Measurements from ENCODE around the gene SLC31A1. TPM values are rescaled to one million over a fixed set of nuclear protein-coding genes. Genes with fewer than 3 reads are reported as not detected.

Gene SLC31A1
- 2.3 and 8.2 TPM in 2 replicates for polyA plus RNA-seq

GRCh38 chr9:113221003-113221799 is at the start of gene SLC31A1, which contains the start of gene FKBP15:
TSS of gene SLC31A1 (plus strand) at chr9:113221544. CDS start at chr9:113256149, 34,605 bp downstream.
TSS of gene FKBP15 (minus strand) at chr9:113221277. CDS start at chr9:113221243, 34 bp downstream.

GRCh38 chr9:113275157-113276131 is 54.1 kb downstream of the SLC31A1 start, which contains the start of the genes CDC26 and PRPF4:
TSS of gene CDC26 (minus strand) at chr9:113275572. CDS start at chr9:113272507, 3,065 bp downstream.
TSS of gene PRPF4 (plus strand) at chr9:113275658. CDS start at chr9:113275744, 86 bp downstream.

GRCh38 chr9:113302792-113303418 is 81.6 kb downstream of the SLC31A1 start, which contains the start of gene RNF183:
TSS of gene RNF183 (minus strand) at chr9:113303376. CDS start at chr9:113298184, 5,192 bp downstream.

Other genes starting within 250 kb of the SLC31A1 start
- 51.5 and 60.5 TPM in 2 replicates for gene ZNF883, start 209.4 kb upstream of the SLC31A1 start, polyA plus RNA-seq
- gene ZFP37, start 164.8 kb upstream of the SLC31A1 start, polyA plus RNA-seq = 2.6 and 6.1 TPM in 2 replicates
- gene SLC31A2, start 70.5 kb upstream of the SLC31A1 start, polyA plus RNA-seq = 12.9 and 20.0 TPM in 2 replicates
- 23.9 and 28.0 TPM in 2 replicates for gene FKBP15, start 267 bp upstream of the SLC31A1 start, polyA plus RNA-seq
- gene CDC26, start 54.0 kb downstream of the SLC31A1 start, polyA plus RNA-seq = 92.2 and 96.9 TPM in 2 replicates
- gene PRPF4, start 54.1 kb downstream of the SLC31A1 start, polyA plus RNA-seq = 7.6 and 8.3 TPM in 2 replicates
- gene RNF183, start 81.8 kb downstream of the SLC31A1 start, polyA plus RNA-seq = not detected in 2 replicates
- gene WDR31, start 118.7 kb downstream of the SLC31A1 start, polyA plus RNA-seq = 0.24 and 2.8 TPM in 2 replicates
- gene BSPRY, start 128.0 kb downstream of the SLC31A1 start, polyA plus RNA-seq = 48.0 and 54.2 TPM in 2 replicates
- gene HDHD3, start 155.4 kb downstream of the SLC31A1 start, polyA plus RNA-seq = 2.5 and 8.8 TPM in 2 replicates
- gene ALAD, start 179.7 kb downstream of the SLC31A1 start, polyA plus RNA-seq = 9.0 and 10.7 TPM in 2 replicates
- 13.8 and 21.4 TPM in 2 replicates for gene POLE3, start 189.1 kb downstream of the SLC31A1 start, polyA plus RNA-seq
- gene C9orf43, start 189.2 kb downstream of the SLC31A1 start, polyA plus RNA-seq = not detected in 2 replicates
- gene RGS3, start 242.2 kb downstream of the SLC31A1 start, polyA plus RNA-seq = 0.83 TPM in 1 of 2 replicates, not detected in the other